Measurements from ENCODE around the gene RNF212.

The RNF212 gene

GRCh38 chr4:1036976-1037810 lies 76.2 kb downstream of the RNF212 start:
- DNase-seq (ENCODE audit: low read depth in 2 of 3, low spot score in 2 of 3) = no peak

- DNase-seq (ENCODE audit: low read depth in 2 of 3, low spot score in 2 of 3) = no peak
Measured at GRCh38 chr4:1036095-1036494, 77.3 kb downstream of the RNF212 start.

GRCh38 chr4:1035510-1035909 lies 77.9 kb downstream of the RNF212 start:
- DNase-seq (ENCODE audit: low read depth in 2 of 3, low spot score in 2 of 3) = no peak

GRCh38 chr4:1033840-1034551 lies 79.4 kb downstream of the RNF212 start:
- DNase-seq (ENCODE audit: low read depth in 2 of 3, low spot score in 2 of 3) = no peak

GRCh38 chr4:1032861-1033260 lies 80.5 kb downstream of the RNF212 start:
- DNase-seq (ENCODE audit: low read depth in 2 of 3, low spot score in 2 of 3) = no peak

- DNase-seq (ENCODE audit: low read depth in 2 of 3, low spot score in 2 of 3) = no peak
Measured at GRCh38 chr4:1031956-1032795, 81.2 kb downstream of the RNF212 start.

- no peak for DNase-seq (ENCODE audit: low read depth in 2 of 3, low spot score in 2 of 3)
Measured at GRCh38 chr4:1031346-1031745, 82.0 kb downstream of the RNF212 start.

GRCh38 chr4:1030559-1030958 lies 82.8 kb downstream of the RNF212 start:
- DNase-seq (ENCODE audit: low read depth in 2 of 3, low spot score in 2 of 3) = no peak

GRCh38 chr4:1030031-1030430 lies 83.3 kb downstream of the RNF212 start:
- no peak for DNase-seq (ENCODE audit: low read depth in 2 of 3, low spot score in 2 of 3)

- DNase-seq (ENCODE audit: low read depth in 2 of 3, low spot score in 2 of 3) = no peak
Measured at GRCh38 chr4:1029529-1029928, 83.8 kb downstream of the RNF212 start.

- DNase-seq (ENCODE audit: low read depth in 2 of 3, low spot score in 2 of 3) = no peak
Measured at GRCh38 chr4:1028574-1029220, 84.7 kb downstream of the RNF212 start.

- DNase-seq (ENCODE audit: low read depth in 2 of 3, low spot score in 2 of 3) = no peak
Measured at GRCh38 chr4:1027915-1028238, 85.5 kb downstream of the RNF212 start.

- no peak for DNase-seq (ENCODE audit: low read depth in 2 of 3, low spot score in 2 of 3)
Measured at GRCh38 chr4:1027219-1027914, 86.0 kb downstream of the RNF212 start.

GRCh38 chr4:1026115-1026514 lies 87.2 kb downstream of the RNF212 start:
- DNase-seq (ENCODE audit: low read depth in 2 of 3, low spot score in 2 of 3) = no peak

GRCh38 chr4:1024882-1025545 lies 88.3 kb downstream of the RNF212 start:
- no peak for DNase-seq (ENCODE audit: low read depth in 2 of 3, low spot score in 2 of 3)

- DNase-seq (ENCODE audit: low read depth in 2 of 3, low spot score in 2 of 3) = no peak
Measured at GRCh38 chr4:1023895-1024740, 89.2 kb downstream of the RNF212 start.

- DNase-seq (ENCODE audit: low read depth in 2 of 3, low spot score in 2 of 3) = no peak
Measured at GRCh38 chr4:1023075-1023640, 90.2 kb downstream of the RNF212 start.

- no peak for DNase-seq (ENCODE audit: low read depth in 2 of 3, low spot score in 2 of 3)
Measured at GRCh38 chr4:1022739-1023066, 90.7 kb downstream of the RNF212 start.
